ENCODE measurements around the gene SARS1. TPM values are rescaled to one million over a fixed set of nuclear protein-coding genes. Genes with fewer than 3 reads are reported as not detected.

The SARS1 gene
- total and polyA plus RNA-seq, 4 donors, result 57.5 to 132 (median 92.8) TPM

- no peak for DNase-seq (ENCODE audit: low spot score)
- H3K27me3 ChIP-seq (ENCODE audit: control insufficient read depth in 4 of 4, insufficient read depth in 4 of 4, low read length in 3 of 4), result no peaks in the 10 kb centered on the region
- TF ChIP-seq YY1 (IDR thresholded peaks at IDR 0.05) (no peak), EGR1 (IDR thresholded peaks at IDR 0.05; ENCODE audit: low read depth in 2 of 2) (no peak), HNF4A (conservative IDR thresholded peaks at IDR 0.05) (no peak), RAD21 (IDR thresholded peaks at IDR 0.05) (no peak), ZBTB33 (IDR thresholded peaks at IDR 0.05) (no peak), CTCF (IDR thresholded peaks at IDR 0.05; ENCODE audit: low read depth, low read length, missing input control) (no peak), GABPA (IDR thresholded peaks at IDR 0.05 in 1 of 2, conservative IDR thresholded peaks at IDR 0.05 in 1 of 2) (no peak), HNF4G (IDR thresholded peaks at IDR 0.05) (no peak), RXRA (IDR thresholded peaks at IDR 0.05) (no peak), FOXA2 (IDR thresholded peaks at IDR 0.05) (no peak), NR2F2 (IDR thresholded peaks at IDR 0.05) (no peak), TAF1 (conservative IDR thresholded peaks at IDR 0.05) (no peak), JUND (IDR thresholded peaks at IDR 0.05) (no peak), FOXA1 (IDR thresholded peaks at IDR 0.05) (no peak)
- TF ChIP-seq, protein P1, sequence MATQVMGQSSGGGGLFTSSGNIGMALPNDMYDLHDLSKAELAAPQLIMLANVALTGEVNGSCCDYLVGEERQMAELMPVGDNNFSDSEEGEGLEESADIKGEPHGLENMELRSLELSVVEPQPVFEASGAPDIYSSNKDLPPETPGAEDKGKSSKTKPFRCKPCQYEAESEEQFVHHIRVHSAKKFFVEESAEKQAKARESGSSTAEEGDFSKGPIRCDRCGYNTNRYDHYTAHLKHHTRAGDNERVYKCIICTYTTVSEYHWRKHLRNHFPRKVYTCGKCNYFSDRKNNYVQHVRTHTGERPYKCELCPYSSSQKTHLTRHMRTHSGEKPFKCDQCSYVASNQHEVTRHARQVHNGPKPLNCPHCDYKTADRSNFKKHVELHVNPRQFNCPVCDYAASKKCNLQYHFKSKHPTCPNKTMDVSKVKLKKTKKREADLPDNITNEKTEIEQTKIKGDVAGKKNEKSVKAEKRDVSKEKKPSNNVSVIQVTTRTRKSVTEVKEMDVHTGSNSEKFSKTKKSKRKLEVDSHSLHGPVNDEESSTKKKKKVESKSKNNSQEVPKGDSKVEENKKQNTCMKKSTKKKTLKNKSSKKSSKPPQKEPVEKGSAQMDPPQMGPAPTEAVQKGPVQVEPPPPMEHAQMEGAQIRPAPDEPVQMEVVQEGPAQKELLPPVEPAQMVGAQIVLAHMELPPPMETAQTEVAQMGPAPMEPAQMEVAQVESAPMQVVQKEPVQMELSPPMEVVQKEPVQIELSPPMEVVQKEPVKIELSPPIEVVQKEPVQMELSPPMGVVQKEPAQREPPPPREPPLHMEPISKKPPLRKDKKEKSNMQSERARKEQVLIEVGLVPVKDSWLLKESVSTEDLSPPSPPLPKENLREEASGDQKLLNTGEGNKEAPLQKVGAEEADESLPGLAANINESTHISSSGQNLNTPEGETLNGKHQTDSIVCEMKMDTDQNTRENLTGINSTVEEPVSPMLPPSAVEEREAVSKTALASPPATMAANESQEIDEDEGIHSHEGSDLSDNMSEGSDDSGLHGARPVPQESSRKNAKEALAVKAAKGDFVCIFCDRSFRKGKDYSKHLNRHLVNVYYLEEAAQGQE (IDR thresholded peaks at IDR 0.05), result no peak
- TF ChIP-seq, protein P2, sequence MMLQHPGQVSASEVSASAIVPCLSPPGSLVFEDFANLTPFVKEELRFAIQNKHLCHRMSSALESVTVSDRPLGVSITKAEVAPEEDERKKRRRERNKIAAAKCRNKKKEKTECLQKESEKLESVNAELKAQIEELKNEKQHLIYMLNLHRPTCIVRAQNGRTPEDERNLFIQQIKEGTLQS (IDR thresholded peaks at IDR 0.05), result no peak
- H3K4me1 ChIP-seq (ENCODE audit: control insufficient read depth in 4 of 4, insufficient read depth in 4 of 4, low read length in 3 of 4), result peaks cover 0 to 5% (median 1%) of the 10 kb centered on the region in 4 donors
- H3K27ac ChIP-seq (ENCODE audit: low read depth in 1 of 2, low read length in 2 of 2), result no peak overlapping the region
- H3K4me3 ChIP-seq (ENCODE audit: low read depth in 1 of 3, low read length in 3 of 3), result no peak overlapping the region
- no peak overlapping the region for H3K9ac ChIP-seq (ENCODE audit: low read depth in 1 of 2, low read length in 2 of 2)
- no peaks in the 10 kb centered on the region for H3K9me3 ChIP-seq (ENCODE audit: control insufficient read depth in 4 of 4, low read length in 3 of 4)
- H3K36me3 ChIP-seq (ENCODE audit: control insufficient read depth in 4 of 4, insufficient read depth in 3 of 4, low read depth in 1 of 4, low read length in 3 of 4), result peaks cover 13 to 52% (median 48%) of the 10 kb centered on the region in 4 donors
- WGBS, result 93% methylated on average over 3 of the region's 3 CpGs
Measured at GRCh38 chr1:109231066-109231465, 17.3 kb downstream of the SARS1 start.

- H3K27ac ChIP-seq (ENCODE audit: low read depth in 1 of 2, low read length in 2 of 2), result no peak overlapping the region
- H3K36me3 ChIP-seq (ENCODE audit: control insufficient read depth in 4 of 4, insufficient read depth in 3 of 4, low read depth in 1 of 4, low read length in 3 of 4), result peaks cover 10 to 71% (median 58%) of the 10 kb centered on the region in 4 donors
- no peaks in the 10 kb centered on the region for H3K4me1 ChIP-seq (ENCODE audit: control insufficient read depth in 4 of 4, insufficient read depth in 4 of 4, low read length in 3 of 4)
- no peak for DNase-seq (ENCODE audit: low spot score)
- no peak for TF ChIP-seq CTCF (IDR thresholded peaks at IDR 0.05; ENCODE audit: low read depth, low read length, missing input control)
- no peak for TF ChIP-seq NR2F2 (IDR thresholded peaks at IDR 0.05)
- TF ChIP-seq ZBTB33 (IDR thresholded peaks at IDR 0.05), result no peak
- no peak for TF ChIP-seq SP1 (IDR thresholded peaks at IDR 0.05)
- TF ChIP-seq TAF1 (conservative IDR thresholded peaks at IDR 0.05), result no peak
- TF ChIP-seq YY1 (IDR thresholded peaks at IDR 0.05), result no peak
- no peak for TF ChIP-seq RXRA (IDR thresholded peaks at IDR 0.05)
- TF ChIP-seq MAX (IDR thresholded peaks at IDR 0.05), result no peak
- TF ChIP-seq GABPA (IDR thresholded peaks at IDR 0.05 in 1 of 2, conservative IDR thresholded peaks at IDR 0.05 in 1 of 2), result no peak
- TF ChIP-seq FOXA2 (IDR thresholded peaks at IDR 0.05), result no peak
- TF ChIP-seq, protein P2 (IDR thresholded peaks at IDR 0.05), result no peak
- TF ChIP-seq RAD21 (IDR thresholded peaks at IDR 0.05), result no peak
- TF ChIP-seq HNF4G (IDR thresholded peaks at IDR 0.05), result no peak
- TF ChIP-seq FOXA1 (IDR thresholded peaks at IDR 0.05), result no peak
- WGBS, result 97% methylated on average over 7 of the region's 7 CpGs
- no peak overlapping the region for H3K4me3 ChIP-seq (ENCODE audit: low read depth in 1 of 3, low read length in 3 of 3)
- no peaks in the 10 kb centered on the region for H3K9me3 ChIP-seq (ENCODE audit: control insufficient read depth in 4 of 4, low read length in 3 of 4)
- H3K27me3 ChIP-seq (ENCODE audit: control insufficient read depth in 4 of 4, insufficient read depth in 4 of 4, low read length in 3 of 4), result no peaks in the 10 kb centered on the region
- H3K9ac ChIP-seq (ENCODE audit: low read depth in 1 of 2, low read length in 2 of 2), result no peak overlapping the region
Measured at GRCh38 chr1:109235137-109235536, 21.4 kb downstream of the SARS1 start.
